ENCODE results near the gene ITK.

The ITK gene

DNA sequence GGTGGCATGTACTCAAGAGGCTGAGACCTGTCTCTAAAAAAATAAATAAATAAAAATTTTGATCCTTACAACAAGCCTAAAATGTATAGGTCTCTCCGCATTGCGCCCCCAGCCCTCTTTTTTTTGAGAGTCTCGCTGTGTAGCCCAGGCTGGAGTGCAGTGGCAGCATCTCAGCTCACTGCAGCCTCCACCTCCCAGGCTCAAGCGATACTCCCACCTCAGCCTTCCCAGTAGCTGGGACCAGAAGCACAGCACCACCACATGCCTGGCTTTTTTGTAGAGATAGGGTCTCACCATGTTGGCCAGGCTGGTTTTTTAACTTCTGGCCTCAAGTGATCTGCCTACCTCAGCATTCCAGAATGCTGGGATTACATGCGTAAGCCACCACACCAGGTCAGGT is 12.4 kb upstream of the ITK start:
- no peak for DNase-seq

DNA sequence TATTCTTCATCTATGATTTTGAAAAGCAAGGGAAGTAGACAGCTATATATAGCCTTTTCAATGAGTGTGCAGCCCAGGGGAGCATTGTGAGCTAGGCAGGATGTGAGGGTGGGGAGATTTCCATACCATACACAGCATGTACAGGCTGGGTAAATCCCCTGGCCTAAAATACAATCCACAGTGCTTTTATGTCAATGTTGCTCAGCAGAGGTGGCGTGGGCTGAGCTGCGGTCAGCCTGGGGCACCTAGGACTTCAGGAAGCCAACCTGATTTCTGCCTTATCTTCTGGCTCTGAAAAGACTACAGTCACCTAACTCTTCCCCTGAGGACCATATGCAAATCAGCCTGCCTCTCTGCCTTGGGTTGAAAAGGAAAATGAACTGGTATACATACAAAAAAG is 8.2 kb upstream of the ITK start:
- DNase-seq: peak; percentile 89

DNA sequence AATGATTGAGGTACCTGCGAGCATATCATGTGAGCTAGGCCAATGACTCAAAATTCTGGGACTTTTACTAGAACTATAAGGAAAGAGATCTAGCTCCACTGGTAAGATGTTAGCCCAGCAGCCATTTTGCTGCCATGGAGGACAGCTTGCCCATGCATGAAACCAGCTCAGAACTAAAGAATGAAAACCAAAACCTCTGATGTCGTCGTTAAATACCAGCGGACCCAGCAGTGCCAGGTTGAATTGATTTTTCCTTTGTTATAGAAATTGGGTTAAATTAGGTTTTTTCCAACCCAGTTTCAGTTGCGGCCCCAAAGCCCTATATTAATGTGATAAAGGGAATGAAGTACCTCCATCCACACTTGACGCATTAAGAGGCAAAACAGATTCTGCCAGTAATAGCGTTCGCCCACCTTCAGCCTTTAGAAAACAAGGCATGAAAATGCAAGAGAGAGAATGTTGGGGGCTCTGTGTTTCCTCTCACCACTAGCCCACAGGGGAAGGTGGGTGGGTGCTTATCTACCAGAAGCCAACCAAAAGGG is 5.5 kb upstream of the ITK start:
- DNase-seq: no peak

DNA sequence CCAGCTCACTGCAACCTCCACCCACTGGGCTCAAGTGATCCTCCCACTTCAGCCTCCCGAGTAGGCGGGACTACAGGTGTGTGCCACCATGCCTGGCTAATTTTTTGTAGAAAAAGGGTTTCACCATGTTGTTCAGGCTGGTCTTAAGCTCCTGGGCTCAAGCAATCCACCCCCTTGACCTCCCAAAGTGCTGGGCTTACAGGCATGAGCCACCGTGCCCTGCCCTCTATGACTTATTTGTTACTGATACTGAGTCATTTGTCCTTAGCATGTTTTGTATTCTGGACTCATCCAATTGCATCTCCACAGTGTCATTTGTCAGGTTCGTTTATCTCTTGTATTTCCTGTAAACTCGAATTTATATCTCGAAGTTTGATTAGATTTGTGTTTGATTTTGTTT is 2.7 kb upstream of the ITK start:
- peak; percentile 64 for DNase-seq

DNA sequence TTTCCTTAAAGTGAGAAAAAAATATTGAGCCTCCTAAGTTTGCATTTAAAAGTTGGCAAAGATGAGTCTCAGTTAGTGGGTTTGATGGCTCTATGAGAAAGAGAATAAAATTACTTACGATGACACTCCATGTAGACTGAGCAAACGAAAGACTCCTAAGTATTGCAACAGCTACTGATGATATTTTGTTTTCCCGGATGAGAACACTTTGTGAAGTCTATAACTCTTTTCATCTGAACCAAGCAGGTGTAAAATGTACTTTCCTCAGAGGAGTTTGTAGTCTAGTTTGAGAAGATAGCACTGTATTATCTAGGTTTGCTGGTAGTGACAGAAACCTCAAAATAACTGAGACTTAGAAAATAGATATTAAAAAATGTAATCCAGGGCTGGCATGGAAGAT is 1.7 kb upstream of the ITK start:
- no peak for DNase-seq

DNA sequence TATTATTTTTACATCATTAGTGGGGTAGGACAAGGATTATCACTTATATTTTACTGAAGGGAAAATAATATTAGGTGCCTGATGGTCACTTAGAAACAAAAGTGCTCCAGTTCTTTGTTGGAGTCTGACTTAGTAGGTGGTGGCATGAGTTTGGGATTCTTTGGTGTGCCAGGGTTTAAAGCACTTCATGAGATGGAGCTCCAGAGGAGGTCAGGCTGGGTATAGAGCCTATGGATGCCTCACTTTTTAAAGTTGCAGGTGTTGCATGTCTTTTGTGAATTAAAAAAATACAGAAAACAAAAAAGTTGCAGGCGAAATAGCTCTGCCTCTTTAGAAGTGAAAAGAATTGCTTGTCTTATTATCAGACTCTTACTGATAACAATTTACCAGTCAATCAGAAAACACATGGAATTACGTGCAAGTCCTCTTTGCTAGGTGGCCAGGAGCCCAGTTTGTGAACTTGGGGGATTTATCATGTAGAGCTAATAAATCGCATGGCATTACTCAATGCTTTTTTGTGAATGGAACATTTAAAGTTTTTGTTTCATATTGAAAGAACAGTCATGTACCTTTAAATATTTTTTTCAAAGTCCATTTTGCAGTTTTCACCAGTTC is 1.6 kb downstream of the ITK start:
- peak; percentile 46 for DNase-seq

DNA sequence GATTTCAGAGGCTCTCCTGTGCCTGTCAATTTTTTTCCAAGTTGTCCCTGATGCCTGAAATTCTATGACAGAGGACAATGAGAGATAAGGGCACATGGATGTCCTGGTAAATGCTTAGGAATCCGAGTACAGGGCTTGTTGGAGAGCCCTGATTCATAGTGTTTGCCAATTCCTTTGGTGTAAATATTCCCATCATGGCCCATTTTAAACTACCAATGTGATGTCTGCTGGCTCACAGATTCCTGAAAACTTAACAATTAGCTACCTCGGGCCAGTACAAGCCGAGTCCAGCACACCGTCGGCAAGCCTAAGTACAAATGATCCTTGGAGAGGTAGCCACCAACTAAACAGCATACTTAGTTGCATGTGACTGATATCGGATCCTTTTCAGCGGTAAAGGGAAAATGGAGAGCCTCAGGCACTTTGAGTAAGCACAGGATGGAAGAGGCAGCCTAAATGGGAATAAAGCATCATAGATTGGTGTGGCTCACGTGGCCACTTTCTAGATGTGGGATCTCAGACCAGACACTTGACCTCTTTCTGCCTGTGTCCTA is 3.6 kb downstream of the ITK start:
- DNase-seq: no peak

DNA sequence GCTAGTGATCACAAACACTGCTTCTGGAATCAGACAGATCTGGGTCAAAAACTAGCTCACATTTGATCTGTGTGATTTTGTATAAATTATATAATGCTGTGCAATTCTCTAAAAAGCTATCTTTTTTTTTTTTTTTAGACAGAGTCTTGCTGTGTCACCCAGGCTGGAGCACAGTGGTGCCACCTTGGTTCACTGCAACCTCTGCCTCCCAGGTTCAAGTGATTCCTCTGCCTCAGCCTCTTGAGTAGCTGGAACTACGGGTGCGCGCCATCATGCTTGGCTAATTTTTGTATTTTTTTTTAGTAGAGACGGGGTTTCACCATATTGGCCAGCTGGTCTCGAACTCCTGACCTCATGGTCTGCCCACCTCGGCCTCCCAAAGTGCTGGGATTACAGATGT is 4.5 kb downstream of the ITK start:
- DNase-seq: peak; percentile 51

DNA sequence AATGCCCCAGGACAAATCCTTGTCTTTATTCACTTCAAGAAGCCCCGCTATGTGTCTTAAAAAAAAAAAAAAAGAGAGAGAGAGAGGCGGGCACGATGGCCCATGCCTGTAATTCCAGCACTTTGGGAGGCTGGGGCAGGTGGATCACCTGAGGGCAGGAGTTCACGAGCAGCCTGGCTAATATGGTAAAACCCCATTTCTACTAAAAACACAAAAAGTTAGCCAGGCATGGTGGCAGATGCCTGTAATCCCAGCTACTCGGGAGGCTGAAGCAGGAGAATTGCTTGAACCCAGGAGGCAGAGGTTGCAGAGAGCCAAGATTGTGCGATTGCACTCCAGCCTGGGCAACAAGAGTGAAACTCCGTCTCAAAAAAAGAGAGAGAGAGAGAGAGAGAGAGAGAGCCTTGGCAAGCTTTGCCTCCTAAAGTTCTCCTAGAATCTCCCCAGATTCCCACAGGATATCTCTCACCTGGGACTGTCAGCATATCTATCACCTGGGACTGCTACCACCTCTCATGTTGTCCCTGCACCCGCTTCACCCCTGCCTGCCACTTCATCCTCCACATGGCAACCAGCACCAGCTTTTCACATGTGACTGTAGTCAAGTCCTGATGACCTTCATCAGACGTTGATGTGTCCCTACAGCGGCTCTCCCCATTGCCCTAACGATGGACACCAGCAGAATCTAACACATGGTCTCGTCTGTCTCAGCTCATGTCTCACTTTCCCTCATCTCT is 5.8 kb downstream of the ITK start:
- DNase-seq: no peak

DNA sequence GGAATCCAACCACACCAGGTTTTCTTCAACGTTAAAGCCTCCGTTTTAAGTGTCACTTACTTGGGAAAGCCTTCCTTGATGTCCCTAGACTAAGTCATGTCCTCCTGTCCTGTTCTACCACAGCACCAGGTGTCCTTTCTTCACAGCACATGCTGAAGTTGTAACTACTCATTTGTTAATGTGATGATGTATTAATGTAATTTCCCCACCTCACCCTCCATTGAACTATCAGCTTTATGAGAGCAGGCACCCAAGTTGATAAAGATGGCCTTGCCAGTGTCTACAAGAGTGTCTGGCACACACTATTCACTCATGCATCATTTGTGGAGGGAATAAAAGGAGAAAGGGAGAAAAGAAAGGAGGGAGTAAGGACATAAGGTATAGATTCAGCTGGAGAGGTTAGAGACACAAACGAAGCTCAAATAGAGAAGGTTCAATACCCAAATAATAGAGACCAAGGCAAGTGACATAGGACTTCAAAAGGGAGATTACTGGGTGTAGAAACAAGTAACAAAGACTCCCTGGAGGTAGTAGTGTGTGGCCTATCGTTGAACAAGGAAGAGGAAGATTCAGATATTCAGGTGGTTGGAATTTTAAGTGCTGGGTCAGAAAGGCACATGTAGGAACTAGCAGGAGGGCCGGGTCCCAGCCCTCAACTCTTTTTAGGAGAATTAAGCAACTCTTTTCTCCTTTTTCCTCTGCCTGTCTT is 6.6 kb downstream of the ITK start:
- peak; percentile 49 for DNase-seq

DNA sequence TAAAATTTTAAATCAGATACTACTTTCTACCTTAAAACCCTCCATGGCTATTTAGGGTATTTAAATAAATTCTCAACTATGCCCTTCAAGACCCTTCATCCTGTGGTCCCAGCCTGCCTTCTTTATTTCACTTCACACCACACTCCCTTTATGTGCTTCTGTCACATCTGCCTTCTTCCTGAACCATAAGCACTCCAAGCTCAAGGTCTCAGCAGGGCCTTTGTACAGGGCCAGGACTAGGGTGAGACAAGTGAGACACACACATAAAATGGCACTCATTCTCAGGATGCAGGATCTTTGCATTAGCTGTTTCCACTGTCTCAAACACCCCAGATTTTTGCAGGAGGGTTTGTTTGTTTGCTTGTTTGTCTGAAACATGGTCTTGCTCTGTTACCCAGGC is 7.6 kb downstream of the ITK start:
- DNase-seq: no peak

DNA sequence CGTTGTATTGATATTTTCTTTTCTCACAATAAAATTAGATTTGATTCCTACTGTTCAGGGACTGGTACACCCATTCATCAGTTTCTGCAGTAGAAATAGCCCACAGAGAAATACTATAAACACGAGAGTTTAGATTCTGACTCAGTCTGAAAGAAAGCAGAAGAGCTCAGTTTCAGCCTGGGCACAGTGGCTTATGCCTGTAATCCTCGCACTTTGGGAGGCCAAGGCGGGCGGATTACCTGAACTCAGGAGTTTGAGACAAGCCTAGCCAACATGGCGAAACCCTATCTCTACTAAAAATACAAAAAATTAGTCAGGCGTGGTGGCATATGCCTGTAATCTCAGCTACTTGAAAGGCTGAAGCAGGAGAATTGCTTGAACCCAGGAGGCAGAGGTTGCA is 8.6 kb downstream of the ITK start:
- peak; percentile 40 for DNase-seq

DNA sequence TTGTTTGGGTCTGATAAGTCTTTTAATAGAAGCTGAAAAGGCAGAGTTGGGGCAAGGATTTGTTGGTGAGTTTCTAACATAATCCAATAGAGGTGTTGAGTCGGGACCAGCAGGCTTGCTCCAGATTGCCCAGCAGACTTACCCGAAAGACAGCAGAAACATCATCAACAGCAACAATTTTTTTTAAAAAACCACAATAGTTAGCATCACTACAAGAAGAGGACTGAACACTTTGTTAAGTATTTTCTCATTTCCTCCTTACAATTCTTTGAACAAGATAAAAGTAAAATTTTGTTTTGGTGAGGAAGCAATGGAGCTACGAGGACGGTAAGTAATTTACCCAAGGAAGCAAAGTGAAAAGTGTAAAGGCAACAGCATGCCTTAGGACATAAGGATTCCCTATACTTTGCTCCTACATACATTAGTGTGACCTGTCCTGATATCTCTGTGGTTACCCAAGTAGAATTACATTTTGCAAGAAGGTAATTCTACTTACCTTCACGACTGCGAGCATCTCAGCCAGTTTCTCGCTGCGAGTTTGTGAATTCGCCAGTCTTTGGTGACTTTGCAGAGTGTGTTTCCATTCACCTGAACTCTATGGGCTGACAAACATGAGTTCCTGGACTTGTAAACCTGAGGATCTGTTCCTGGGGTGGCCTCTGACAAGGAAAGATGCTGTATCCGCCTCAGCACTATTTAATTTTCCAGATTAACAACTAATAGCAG is 13.2 kb downstream of the ITK start:
- DNase-seq: peak; percentile 80

DNA sequence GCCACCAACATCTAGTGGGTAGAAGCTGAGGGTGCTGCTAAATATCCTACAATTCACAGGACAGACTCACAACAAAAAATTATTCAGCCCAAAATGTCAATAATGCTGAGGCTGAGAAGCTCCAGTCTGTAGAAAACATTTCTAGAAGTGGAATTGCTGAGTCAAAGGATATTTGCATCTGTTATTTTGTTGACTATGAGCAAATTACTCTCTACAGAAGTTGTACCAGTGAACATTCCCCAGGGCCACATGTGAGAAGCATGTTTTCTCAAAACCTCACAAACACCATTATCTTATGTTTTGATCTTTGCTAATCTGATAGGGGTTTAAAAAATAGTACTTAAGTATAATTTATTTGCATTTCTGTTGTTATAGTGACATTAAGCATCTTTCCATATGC is 15.4 kb downstream of the ITK start:
- peak; percentile 90 for DNase-seq

DNA sequence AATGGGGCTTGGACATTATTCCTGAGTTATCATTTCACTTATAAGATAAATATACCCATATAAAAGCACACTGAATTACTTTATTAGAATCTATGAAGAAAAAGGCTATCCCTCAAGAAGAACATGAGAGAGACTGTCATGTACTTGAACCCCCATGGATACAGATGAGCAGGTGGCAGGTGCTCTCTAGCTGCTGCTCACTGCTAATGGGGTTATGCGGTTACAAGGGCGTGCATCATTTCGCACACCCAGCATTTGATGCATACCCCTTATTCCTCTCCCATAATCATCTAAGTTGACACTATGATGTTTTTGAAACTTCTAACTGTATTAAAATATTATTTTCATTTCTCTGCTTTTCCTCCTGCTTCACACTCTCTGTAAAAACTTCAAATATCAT is 16.4 kb downstream of the ITK start:
- DNase-seq: peak; percentile 74

DNA sequence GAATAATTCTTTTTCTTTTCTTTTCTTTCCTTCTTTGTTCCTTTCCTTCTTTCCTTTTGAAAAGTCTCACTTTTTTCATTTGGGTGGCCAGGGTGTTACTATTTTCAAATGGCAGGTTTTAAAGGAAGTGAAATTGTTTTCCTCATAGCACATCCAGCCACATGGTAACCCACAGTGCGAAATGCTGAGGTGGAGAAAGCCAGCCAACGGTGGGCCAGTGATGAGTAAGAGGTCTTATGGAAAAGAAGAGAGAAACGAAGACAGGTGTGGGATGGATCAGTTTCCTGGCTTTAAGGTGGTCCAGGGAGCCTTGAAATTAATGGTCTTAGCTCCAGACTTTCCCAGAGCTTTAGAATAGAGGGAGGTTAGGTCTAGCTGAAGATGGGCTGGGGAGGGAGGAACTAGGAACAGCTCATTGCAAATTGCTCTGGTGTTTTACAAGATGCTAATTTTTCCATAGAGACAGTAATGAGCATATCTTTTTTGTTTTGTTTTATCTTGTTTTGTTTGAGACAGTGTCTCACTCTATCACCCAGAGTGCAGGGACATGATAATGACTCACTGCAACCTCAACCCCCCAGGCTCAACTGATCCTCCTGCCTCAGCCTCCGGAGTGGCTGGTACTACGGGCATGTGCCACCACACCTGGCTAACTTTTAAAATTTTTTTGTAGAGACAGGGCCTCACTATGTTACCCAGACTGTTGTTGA is 17.8 kb downstream of the ITK start:
- DNase-seq: peak; percentile 94

DNA sequence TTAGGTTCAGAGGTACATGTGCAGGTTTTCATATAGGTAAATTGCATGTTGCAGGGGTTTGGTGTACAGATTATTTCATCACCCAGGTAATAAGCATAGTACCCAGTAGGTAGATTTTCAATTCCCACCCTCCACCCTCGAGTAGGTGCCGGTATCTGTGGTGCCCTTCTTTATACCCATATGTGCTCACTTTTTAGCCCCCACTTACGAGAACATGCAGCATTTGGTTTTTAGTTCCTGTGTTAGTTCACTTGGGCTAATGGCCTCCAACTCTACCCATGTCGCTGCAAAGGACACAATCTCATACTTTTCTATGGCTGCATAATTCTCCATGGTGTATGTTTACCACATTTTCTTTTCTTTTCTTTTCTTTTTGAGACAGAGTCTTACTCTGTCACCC is 21.2 kb downstream of the ITK start:
- no peak for DNase-seq

DNA sequence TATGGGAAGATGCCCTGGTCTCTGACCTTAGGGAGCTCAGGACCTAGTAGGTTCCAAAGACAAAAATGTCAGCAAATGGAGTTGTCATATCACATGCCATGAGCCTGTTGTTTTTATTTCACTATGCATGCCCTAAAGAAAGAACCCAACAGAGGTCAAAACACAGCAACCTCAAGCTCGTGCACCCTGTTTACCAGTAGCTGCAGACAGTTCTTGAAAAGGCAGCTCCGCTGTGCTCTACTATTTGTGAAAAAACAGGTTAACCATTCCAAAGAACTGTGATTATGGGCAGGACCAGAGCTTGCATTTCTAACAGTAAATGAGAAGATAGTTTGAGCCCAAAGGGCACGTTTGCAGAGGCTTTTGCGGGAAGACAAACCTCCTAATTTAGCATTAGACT is 22.8 kb downstream of the ITK start:
- DNase-seq: peak; percentile 81

DNA sequence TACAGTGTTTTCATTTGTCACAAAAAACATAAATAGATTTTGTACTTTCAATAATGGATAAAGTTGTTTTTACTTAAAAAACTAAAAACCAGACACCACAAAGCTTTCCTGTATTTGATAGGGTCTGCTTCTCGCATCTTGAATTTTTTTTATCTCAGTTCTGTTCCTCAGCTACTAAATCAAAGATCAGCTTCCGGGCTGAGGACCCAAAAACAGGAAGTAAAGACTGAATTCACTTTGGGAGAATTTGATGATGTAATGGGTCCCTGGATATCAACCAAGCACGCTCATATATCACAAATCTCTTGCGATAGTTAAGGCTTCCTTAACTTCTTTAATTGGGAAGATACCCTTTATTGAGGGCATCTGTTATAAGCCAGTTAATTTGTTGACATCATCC is 24.1 kb downstream of the ITK start:
- peak; percentile 72 for DNase-seq

DNA sequence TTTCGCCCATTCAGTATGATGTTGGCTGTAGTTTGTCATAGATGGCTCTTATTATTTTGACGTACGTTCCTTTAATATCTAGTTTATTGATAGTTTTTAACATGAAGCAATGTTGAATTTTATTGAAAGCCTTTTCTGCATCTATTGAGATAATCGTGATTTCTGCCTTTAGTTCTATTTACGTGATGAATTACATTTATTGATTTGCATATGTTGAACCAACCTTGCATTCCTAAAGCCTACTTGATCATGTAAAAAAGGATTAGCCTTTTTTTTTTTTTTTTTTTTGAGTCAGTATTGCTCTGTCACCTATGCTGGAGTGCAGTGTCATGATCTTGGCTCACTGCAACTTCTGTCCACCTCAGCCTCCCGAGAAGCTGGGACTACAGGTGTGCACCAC is 25.1 kb downstream of the ITK start:
- DNase-seq: no peak

DNA sequence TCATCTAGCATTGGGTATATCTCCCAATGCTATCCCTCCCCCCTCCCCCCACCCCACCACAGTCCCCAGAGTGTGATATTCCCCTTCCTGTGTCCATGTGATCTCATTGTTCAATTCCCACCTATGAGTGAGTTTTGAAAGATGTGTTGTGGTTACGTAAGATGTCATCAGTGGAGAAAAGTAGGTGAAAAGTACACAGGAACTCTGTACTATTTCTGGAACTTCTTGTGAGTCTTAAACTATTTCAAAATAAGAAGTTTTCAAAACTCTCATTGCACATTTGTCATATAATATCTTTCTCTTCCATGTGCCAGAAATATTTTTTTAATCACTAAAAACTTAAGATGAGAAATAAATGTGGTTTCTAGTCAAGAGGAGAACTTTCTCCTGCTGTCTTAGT is 30.0 kb downstream of the ITK start:
- DNase-seq: peak; percentile 58

DNA sequence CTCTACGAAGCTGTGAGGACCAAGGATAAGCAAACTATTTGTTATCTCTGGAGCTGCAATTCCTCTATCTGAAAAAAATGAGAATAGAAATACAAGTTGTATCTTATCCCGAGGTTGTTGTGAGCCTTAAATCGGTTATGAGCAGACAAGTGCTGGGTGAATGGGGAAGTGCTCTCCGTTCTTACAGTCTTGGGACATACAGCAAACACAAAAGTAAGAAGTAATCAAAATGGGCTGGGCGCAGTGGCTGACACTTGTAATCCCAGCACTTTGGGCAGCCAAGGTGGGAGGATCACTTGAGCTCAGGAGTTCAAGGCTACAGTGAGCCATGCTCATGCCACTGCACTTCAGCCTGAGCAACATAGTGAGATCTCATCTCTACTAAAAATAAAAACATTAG is 31.7 kb downstream of the ITK start:
- no peak for DNase-seq

All from CD4-positive, alpha-beta T cell treated with Interleukin-4 for 4 hours (primary cell).